ENCODE results near the gene ARAP1.

Gene ARAP1

DNA sequence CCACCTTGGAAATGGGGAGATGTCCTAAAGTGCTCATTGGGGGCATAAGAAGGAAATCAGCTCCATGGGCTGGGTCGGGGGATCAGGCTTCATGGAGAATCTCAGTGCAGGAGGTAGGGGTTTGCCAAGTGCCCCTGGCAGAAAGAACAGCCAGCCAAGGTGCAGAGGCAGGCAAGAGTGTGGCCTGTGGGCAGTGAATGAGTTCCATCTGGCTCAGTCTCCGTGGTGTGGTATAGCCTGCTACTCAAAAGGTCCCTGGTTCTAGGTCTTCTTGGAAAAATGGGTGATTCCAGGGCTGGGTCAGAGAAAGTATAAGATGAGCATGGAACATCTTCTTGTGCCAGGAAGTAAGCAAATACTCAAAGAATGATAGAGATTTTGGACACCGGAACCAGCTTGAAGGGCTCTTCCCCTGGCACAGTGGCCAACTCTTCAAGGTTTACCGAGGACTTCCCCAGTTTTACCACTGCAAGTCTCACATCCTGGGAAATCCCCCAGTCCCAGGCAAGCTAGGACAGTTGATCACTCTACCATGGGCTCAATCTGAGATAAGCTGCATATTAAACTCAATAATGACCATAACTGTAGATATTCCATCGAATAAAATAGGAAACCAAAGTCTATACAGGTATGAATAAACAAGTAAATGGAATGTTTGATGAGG lies 10.6 kb upstream of the ARAP1 start:
- DNase-seq (ENCODE audit: low spot score), result no peak

GRCh38 chr11:72760539-72761405 lies 8.6 kb upstream of the ARAP1 start:
- no peak for DNase-seq (ENCODE audit: low spot score)

GRCh38 chr11:72759468-72759985 lies 7.3 kb upstream of the ARAP1 start:
- no peak for DNase-seq (ENCODE audit: low spot score)

- no peak for DNase-seq (ENCODE audit: low spot score)
Measured at GRCh38 chr11:72758690-72759389, 6.6 kb upstream of the ARAP1 start.

DNA sequence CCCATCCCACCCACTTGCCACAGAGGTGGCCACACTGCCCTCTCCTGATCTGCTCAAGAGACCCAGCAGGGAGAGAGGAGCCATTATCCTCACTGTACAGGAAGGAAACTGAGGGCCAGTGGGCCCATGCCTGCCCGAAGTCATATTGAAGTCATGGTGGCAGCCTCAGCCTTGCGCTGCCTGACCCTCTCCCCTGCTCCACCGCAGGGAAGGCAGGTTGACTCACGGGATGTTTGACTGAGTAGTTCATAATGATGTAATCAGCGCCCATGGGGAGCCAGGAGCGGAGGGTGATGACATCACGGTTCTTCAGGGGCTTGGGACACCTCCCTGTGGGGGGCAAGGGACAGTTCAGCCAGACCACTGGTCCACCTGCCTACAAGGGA lies 6.1 kb upstream of the ARAP1 start:
- no peak for DNase-seq (ENCODE audit: low spot score)

GRCh38 chr11:72755713-72756285 lies 3.6 kb upstream of the ARAP1 start:
- DNase-seq (ENCODE audit: low spot score), result no peak

- no peak for DNase-seq (ENCODE audit: low spot score)
Measured at GRCh38 chr11:72754544-72755155, 2.4 kb upstream of the ARAP1 start.

- no peak for DNase-seq (ENCODE audit: low spot score)
Measured at GRCh38 chr11:72754149-72754543, 1.9 kb upstream of the ARAP1 start.

DNA sequence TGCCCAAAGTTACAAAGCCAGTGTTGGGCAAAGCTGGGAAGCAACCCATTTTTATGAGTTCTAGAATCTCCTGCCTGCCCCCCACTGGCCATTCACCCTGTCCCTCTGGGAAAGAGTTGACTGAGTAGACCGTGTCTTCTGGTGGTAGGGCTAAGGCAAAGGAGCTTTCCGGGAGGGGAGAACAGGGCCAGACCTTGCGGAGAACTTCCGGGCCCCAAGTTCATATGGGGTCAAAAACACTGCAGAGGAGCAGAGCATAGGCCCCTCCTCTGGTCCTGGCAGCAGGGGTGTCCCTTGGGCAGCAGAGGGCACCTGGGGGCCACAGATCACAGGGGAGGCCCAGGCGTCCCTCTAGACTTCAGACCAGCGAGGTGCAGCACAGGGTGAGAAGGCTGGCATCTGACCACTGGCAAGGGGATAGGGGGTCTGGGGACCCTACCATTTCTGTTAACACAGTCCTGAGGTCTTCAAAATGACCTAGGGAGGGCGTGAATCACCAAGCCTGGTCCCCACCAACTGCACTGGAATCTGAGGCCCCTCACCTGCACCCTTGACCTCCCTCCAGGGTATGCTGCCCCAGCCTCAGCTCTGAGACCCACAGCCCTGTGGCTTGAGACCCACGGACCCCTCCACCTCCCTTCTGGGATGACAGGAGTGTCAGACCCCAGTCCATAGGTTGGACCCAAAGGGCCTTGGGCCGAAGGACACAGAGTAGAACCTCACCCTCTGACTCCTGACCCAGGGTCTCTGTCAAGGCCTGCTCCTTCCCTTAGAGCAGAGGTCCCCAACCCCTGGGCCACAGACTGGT lies 1.3 kb upstream of the ARAP1 start:
- DNase-seq (ENCODE audit: low spot score), result no peak

- DNase-seq (ENCODE audit: low spot score), result peak; percentile 19
Measured at GRCh38 chr11:72751116-72752087, 806 bp downstream of the ARAP1 start.

GRCh38 chr11:72750556-72751115 lies 1.6 kb downstream of the ARAP1 start:
- no peak for DNase-seq (ENCODE audit: low spot score)

DNA sequence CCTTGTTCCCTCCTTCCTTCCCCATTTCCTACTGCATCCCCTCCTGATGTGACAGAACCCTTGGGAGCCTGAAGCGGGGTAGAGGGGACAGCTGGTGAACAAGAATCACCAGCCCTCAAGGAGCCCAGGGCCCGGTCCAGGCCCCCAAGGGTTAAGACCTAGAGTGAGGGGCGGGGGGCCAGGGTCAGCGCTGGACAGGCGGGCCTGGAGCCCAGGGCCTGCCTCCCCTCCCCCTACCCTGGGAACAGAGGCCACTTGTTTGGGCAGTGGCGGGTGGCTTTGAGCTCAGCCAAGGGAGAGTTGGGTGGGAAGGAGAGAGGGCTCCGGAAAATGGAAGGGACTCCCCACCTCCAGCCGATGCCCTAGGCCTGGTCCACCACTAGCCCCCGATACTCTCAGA lies 2.1 kb downstream of the ARAP1 start:
- DNase-seq (ENCODE audit: low spot score), result no peak

DNA sequence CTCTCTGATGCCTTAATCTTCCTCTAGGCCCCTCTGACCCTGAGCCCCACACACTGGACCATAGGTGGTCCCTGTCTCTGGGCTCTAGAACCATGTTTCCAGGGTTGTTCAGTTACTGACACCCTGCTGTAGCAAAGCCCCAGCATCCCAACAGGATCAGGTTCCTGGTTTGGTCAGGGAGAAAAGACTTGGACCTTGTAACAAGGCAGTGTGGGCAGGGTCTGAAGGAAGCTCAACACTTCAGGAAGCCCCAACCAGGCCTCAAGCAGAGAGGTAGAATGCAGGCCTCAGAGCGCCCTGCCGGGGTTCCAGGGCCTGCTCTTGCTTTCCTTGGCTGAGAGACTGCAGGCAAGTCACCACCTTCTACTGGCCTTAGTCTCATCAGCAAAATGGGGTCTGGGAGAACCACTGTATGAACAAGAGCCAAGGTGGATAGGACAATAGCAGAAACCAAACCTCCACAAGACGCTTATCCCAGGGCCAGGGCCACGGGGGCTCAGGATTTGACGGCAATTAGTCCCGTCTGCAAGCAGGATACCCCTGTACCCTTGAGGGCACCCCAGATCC lies 4.8 kb downstream of the ARAP1 start:
- DNase-seq (ENCODE audit: low spot score), result no peak

DNA sequence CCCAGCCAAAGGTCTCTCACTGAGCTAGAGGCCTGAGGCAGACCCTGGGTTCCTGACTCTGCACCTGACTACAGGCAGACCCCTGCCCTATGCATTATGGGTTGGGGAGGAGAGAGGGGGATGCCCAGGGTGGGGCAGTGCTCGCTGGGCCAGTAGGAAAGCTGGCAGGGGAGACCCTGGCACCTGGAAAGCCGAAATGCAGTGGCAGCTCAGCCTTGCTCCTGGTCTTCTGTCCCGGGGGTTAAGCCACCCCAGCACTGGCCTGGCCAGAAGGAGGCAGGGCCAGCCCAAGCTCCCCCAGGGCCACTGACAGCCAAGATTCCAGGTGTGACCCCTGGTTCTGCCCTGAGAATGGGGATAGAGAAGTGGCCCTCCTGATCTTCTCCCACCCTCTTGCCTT lies 5.4 kb downstream of the ARAP1 start:
- DNase-seq (ENCODE audit: low spot score), result no peak

DNA sequence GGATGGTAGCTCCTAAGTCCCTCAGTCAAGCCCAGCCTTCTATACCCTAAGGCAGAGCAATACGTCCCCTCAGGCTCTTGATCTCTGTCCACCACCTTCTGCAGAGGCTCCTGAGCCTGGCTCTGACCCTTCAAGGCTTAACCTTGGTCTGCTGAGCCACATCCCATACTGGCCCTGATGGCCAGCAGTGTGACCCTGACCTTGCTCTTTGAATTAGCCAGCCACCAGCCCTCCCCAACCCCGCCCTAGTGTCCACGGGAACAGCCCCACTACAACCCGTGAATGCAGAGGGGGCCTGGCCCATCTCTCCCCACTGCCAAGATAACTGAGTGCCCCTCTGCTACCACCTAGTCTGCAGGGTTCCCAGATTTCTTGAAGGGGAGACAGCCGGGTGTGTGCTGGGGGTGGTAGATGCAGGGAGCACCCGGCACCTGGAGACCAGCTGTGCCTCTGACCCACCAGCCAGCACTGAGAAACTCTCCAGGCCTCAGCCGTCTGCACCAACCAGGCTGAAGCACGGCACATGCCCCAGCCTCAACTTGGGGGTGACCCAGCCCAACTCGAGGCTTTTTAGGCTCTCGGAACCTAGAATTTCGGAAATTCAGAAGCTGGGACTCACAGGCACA lies 6.2 kb downstream of the ARAP1 start:
- DNase-seq (ENCODE audit: low spot score), result no peak

DNA sequence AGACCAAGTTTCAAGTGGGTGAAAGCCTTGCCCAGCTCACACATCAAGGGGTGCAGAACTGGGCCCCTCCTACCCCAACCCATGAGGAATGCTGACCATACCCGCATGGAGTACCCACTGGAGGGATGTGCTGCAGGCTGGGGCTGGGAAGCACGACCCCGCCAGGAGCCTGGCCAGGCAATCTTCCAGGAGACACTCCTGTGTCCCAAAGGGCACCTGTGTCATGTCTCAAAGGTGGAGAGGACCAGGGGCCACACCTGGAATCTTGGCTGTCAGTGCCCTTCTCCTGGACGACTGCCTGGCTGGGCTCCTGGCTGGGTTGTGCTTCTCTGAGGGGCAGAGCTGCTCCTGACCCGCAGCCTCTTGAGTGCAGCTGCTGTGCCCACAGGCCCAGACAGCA lies 6.7 kb downstream of the ARAP1 start:
- no peak for DNase-seq (ENCODE audit: low spot score)

DNA sequence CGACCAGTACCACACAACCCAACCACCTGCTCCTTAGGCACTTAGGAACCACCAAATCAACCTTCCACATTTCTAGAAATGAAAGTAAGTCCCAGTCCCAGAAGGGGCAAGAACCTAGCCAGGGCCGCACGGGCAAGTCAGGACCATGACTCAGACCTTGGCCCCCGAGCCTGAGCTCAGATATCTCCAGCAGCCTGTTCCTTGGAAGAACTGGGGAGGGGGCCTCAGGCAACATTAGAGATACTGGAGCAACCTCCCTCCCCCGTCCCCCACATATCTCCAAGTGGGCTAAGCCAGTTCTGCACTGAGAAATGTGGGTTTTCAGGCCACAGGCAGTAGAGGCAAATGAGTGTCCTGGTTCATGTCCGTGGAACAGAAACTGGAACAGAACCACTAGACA lies 7.7 kb downstream of the ARAP1 start:
- no peak for DNase-seq (ENCODE audit: low spot score)

GRCh38 chr11:72743321-72744221 lies 8.6 kb downstream of the ARAP1 start:
- no peak for DNase-seq (ENCODE audit: low spot score)

All from LoVo (cell line).